ENCODE measurements around the gene RNF111. TPM values are rescaled to one million over a fixed set of nuclear protein-coding genes. Genes with fewer than 3 reads are reported as not detected.

The RNF111 gene
- total and polyA plus RNA-seq, 8 donors: 4.3 to 37.1 (median 11.4) TPM

GRCh38 chr15:59059076-59059597 is 71.7 kb downstream of the RNF111 start:
- H3K36me3 ChIP-seq: peaks cover 33 to 99% (median 97%) of the 10 kb centered on the region in 4 donors
- 92 to 99% (median 94%) methylated on average over 2 of the region's 2 CpGs for WGBS, 5 donors

GRCh38 chr15:59060348-59060747 is 72.9 kb downstream of the RNF111 start:
- TF ChIP-seq CTCF (IDR thresholded peaks at IDR 0.05): no peak
- no peak for TF ChIP-seq POLR2A (IDR thresholded peaks at IDR 0.05)
- TF ChIP-seq POLR2AphosphoS5 (IDR thresholded peaks at IDR 0.05): no peak
- TF ChIP-seq EP300 (IDR thresholded peaks at IDR 0.05): no peak
- 90 to 98% (median 94%) methylated on average over 4 of the region's 4 CpGs for WGBS, 5 donors
- Histone ChIP-seq H3K27ac (no peak overlapping the region), H3K4me1 (peaks cover 0 to 6% (median 0%) of the 10 kb centered on the region in 4 donors), H3K9me3 (no peaks in the 10 kb centered on the region), H3K36me3 (peaks cover 39 to 99% (median 98%) of the 10 kb centered on the region in 4 donors), H3K27me3 (no peaks in the 10 kb centered on the region), H3K4me3 (no peak overlapping the region)
- no peak for DNase-seq
- intact Hi-C loops (cut with DNase I; ENCODE audit: low total_unique reads): no loop called here

More at GRCh38 chr15:59059076-59059597, 71.7 kb downstream of the RNF111 start:
- H3K4me1 ChIP-seq: peaks cover 0 to 6% (median 0%) of the 10 kb centered on the region in 4 donors
- intact Hi-C loops (cut with DNase I; ENCODE audit: low total_unique reads): no loop called here
- DNase-seq: no peak
- no peak overlapping the region for H3K4me3 ChIP-seq
- TF ChIP-seq POLR2AphosphoS5 (IDR thresholded peaks at IDR 0.05) (no peak), POLR2A (IDR thresholded peaks at IDR 0.05) (no peak), EP300 (IDR thresholded peaks at IDR 0.05) (no peak), CTCF (IDR thresholded peaks at IDR 0.05) (no peak)
- H3K9me3 ChIP-seq: no peaks in the 10 kb centered on the region
- H3K27ac ChIP-seq: no peak overlapping the region
- no peaks in the 10 kb centered on the region for H3K27me3 ChIP-seq

GRCh38 chr15:59063042-59063441 is 75.6 kb downstream of the RNF111 start:
- WGBS, 5 donors: 70 to 87% (median 81%) methylated on average over 4 of the region's 4 CpGs
- intact Hi-C loops (cut with DNase I; ENCODE audit: low total_unique reads): no loop called here
- TF ChIP-seq EP300 (IDR thresholded peaks at IDR 0.05): no peak
- no peak for TF ChIP-seq POLR2A (IDR thresholded peaks at IDR 0.05)
- no peak for TF ChIP-seq POLR2AphosphoS5 (IDR thresholded peaks at IDR 0.05)
- no peak for TF ChIP-seq CTCF (IDR thresholded peaks at IDR 0.05)
- H3K36me3 ChIP-seq: peaks cover 63 to 99% (median 98%) of the 10 kb centered on the region in 4 donors
- H3K9me3 ChIP-seq: no peaks in the 10 kb centered on the region
- H3K4me1 ChIP-seq: peaks cover 0 to 6% (median 0%) of the 10 kb centered on the region in 4 donors
- no peak overlapping the region for H3K4me3 ChIP-seq
- DNase-seq: no peak
- H3K27ac ChIP-seq: no peak overlapping the region
- H3K27me3 ChIP-seq: no peaks in the 10 kb centered on the region

GRCh38 chr15:59069430-59069829 is 82.0 kb downstream of the RNF111 start:
- no peak overlapping the region for H3K27ac ChIP-seq
- TF ChIP-seq POLR2A (IDR thresholded peaks at IDR 0.05) (no peak), POLR2AphosphoS5 (IDR thresholded peaks at IDR 0.05) (no peak), CTCF (IDR thresholded peaks at IDR 0.05) (no peak), EP300 (IDR thresholded peaks at IDR 0.05) (no peak)
- no peaks in the 10 kb centered on the region for H3K9me3 ChIP-seq
- H3K4me3 ChIP-seq: no peak overlapping the region
- no peak for DNase-seq
- 24 to 66% (median 36%) methylated on average over 1 of the region's 1 CpG for WGBS, 5 donors
- H3K27me3 ChIP-seq: no peaks in the 10 kb centered on the region
- no peaks in the 10 kb centered on the region for H3K4me1 ChIP-seq
- intact Hi-C loops (cut with DNase I; ENCODE audit: low total_unique reads): no loop called here
- peaks cover 37 to 95% (median 82%) of the 10 kb centered on the region in 4 donors for H3K36me3 ChIP-seq
